Measurements from ENCODE around the gene CHST11. TPM values are rescaled to one million over a fixed set of nuclear protein-coding genes. Genes with fewer than 3 reads are reported as not detected.

Gene CHST11
- total and polyA plus RNA-seq, 4 donors, result 0.57 to 11.1 (median 3.7) TPM

DNA sequence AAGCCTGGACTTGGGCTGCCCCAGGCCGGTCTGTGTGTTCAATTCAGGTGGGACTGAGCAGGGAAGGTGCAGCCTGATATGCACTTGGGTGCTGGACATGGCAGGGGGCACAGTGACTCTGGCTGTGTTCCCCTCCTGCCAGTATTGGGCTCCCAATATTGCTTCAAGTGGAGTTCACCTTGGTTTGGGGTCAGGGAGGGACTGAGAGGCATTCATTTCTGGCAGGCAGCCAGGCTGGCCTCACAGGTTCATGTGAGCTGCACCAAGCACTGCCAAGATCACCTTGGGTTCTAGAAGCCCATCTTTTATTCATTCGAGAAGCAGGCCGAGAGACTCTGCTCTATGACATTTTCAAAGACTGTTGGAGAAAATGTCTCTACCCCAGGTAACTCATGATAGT is 245.0 kb downstream of the CHST11 start:
- Histone ChIP-seq H3K27ac (ENCODE audit: low read depth in 1 of 2, low read length in 2 of 2) (no peak overlapping the region), H3K9me3 (ENCODE audit: control insufficient read depth in 4 of 4, low read length in 3 of 4) (no peaks in the 10 kb centered on the region), H3K27me3 (ENCODE audit: control insufficient read depth in 4 of 4, insufficient read depth in 4 of 4, low read length in 3 of 4) (no peaks in the 10 kb centered on the region), H3K4me3 (ENCODE audit: low read depth in 1 of 3, low read length in 3 of 3) (no peak overlapping the region), H3K36me3 (ENCODE audit: control insufficient read depth in 4 of 4, insufficient read depth in 3 of 4, low read depth in 1 of 4, low read length in 3 of 4) (no peaks in the 10 kb centered on the region), H3K4me1 (ENCODE audit: control insufficient read depth in 4 of 4, insufficient read depth in 4 of 4, low read length in 3 of 4) (no peaks in the 10 kb centered on the region), H3K9ac (ENCODE audit: low read depth in 1 of 2, low read length in 2 of 2) (no peak overlapping the region)
- no peak for DNase-seq (ENCODE audit: low spot score)
- 97% methylated on average over 3 of the region's 3 CpGs for WGBS
- TF ChIP-seq RXRA (IDR thresholded peaks at IDR 0.05), result no peak
- TF ChIP-seq, protein P1, sequence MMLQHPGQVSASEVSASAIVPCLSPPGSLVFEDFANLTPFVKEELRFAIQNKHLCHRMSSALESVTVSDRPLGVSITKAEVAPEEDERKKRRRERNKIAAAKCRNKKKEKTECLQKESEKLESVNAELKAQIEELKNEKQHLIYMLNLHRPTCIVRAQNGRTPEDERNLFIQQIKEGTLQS (IDR thresholded peaks at IDR 0.05), result no peak
- TF ChIP-seq HNF4A (conservative IDR thresholded peaks at IDR 0.05), result no peak
- TF ChIP-seq, protein P2, sequence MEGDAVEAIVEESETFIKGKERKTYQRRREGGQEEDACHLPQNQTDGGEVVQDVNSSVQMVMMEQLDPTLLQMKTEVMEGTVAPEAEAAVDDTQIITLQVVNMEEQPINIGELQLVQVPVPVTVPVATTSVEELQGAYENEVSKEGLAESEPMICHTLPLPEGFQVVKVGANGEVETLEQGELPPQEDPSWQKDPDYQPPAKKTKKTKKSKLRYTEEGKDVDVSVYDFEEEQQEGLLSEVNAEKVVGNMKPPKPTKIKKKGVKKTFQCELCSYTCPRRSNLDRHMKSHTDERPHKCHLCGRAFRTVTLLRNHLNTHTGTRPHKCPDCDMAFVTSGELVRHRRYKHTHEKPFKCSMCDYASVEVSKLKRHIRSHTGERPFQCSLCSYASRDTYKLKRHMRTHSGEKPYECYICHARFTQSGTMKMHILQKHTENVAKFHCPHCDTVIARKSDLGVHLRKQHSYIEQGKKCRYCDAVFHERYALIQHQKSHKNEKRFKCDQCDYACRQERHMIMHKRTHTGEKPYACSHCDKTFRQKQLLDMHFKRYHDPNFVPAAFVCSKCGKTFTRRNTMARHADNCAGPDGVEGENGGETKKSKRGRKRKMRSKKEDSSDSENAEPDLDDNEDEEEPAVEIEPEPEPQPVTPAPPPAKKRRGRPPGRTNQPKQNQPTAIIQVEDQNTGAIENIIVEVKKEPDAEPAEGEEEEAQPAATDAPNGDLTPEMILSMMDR (IDR thresholded peaks at IDR 0.05; ENCODE audit: low read depth, low read length, missing input control), result no peak
- TF ChIP-seq FOXA1 (IDR thresholded peaks at IDR 0.05), result no peak
- TF ChIP-seq NR2F2 (IDR thresholded peaks at IDR 0.05), result no peak
- TF ChIP-seq HNF4G (IDR thresholded peaks at IDR 0.05), result no peak
- no peak for TF ChIP-seq TAF1 (conservative IDR thresholded peaks at IDR 0.05)
- TF ChIP-seq SP1 (IDR thresholded peaks at IDR 0.05), result no peak
- TF ChIP-seq GABPA (IDR thresholded peaks at IDR 0.05 in 1 of 2, conservative IDR thresholded peaks at IDR 0.05 in 1 of 2), result no peak
- TF ChIP-seq JUND (IDR thresholded peaks at IDR 0.05), result no peak
- TF ChIP-seq, protein P3, sequence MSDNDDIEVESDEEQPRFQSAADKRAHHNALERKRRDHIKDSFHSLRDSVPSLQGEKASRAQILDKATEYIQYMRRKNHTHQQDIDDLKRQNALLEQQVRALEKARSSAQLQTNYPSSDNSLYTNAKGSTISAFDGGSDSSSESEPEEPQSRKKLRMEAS (IDR thresholded peaks at IDR 0.05), result no peak
- TF ChIP-seq, protein P4, sequence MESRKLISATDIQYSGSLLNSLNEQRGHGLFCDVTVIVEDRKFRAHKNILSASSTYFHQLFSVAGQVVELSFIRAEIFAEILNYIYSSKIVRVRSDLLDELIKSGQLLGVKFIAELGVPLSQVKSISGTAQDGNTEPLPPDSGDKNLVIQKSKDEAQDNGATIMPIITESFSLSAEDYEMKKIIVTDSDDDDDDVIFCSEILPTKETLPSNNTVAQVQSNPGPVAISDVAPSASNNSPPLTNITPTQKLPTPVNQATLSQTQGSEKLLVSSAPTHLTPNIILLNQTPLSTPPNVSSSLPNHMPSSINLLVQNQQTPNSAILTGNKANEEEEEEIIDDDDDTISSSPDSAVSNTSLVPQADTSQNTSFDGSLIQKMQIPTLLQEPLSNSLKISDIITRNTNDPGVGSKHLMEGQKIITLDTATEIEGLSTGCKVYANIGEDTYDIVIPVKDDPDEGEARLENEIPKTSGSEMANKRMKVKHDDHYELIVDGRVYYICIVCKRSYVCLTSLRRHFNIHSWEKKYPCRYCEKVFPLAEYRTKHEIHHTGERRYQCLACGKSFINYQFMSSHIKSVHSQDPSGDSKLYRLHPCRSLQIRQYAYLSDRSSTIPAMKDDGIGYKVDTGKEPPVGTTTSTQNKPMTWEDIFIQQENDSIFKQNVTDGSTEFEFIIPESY (IDR thresholded peaks at IDR 0.05), result no peak

DNA sequence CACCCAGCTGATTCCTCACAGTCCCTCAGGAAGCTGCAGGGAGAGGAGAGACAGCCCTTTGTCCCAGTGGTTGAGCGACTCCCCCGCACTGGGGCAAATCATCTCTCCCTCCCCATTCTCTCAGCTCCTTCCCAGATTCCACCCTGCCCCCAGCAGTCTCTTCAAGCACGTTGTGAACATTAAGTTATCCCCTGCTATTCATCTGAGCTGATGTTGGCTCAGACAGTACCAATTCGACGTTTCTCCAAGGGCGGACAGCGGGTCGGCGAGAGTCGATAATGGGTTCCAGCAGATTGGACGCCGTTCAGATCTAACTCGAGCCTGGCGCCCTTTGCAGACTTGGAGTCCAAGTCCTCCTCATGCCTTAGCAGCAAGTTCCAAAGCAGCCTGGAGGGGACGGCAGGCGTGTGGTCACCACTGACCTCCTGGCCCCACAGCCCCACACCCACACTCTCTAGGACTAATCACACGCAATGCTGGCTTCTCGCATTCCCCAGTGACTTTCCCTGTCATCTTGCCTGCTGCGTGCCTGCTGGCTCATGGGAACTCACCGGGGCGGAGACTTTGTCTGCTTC is 245.9 kb downstream of the CHST11 start:
- no peaks in the 10 kb centered on the region for H3K36me3 ChIP-seq (ENCODE audit: control insufficient read depth in 4 of 4, insufficient read depth in 3 of 4, low read depth in 1 of 4, low read length in 3 of 4)
- no peak overlapping the region for H3K4me3 ChIP-seq (ENCODE audit: low read depth in 1 of 3, low read length in 3 of 3)
- TF ChIP-seq SP1 (IDR thresholded peaks at IDR 0.05), result peak; percentile 20
- TF ChIP-seq RXRA (IDR thresholded peaks at IDR 0.05), result no peak
- TF ChIP-seq NR2F2 (IDR thresholded peaks at IDR 0.05), result peak; percentile 89
- no peaks in the 10 kb centered on the region for H3K27me3 ChIP-seq (ENCODE audit: control insufficient read depth in 4 of 4, insufficient read depth in 4 of 4, low read length in 3 of 4)
- DNase-seq (ENCODE audit: low spot score), result no peak
- no peak overlapping the region for H3K27ac ChIP-seq (ENCODE audit: low read depth in 1 of 2, low read length in 2 of 2)
- WGBS, result 81% methylated on average over 21 of the region's 21 CpGs
- no peak overlapping the region for H3K9ac ChIP-seq (ENCODE audit: low read depth in 1 of 2, low read length in 2 of 2)
- no peaks in the 10 kb centered on the region for H3K4me1 ChIP-seq (ENCODE audit: control insufficient read depth in 4 of 4, insufficient read depth in 4 of 4, low read length in 3 of 4)
- H3K9me3 ChIP-seq (ENCODE audit: control insufficient read depth in 4 of 4, low read length in 3 of 4), result no peaks in the 10 kb centered on the region

DNA sequence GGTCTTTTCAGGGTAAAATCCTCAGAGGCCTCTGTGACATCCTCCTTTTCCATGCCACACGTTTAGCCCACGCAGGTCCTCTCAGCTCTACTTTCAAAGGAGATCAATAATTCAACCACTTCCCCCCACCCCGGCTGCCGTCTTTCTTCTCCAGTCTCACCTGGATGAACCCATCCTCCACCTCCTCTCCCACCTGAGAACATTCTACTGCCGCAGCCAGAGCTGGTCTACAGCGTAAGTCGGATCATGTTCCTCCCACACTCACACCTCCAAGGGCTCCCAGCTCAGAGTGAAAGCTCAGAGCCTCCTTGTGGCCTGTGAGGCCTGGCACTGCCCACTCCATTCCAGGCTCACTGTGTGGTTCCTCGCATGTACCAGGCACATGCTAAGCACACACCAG is 246.6 kb downstream of the CHST11 start:
- no peaks in the 10 kb centered on the region for H3K27me3 ChIP-seq (ENCODE audit: control insufficient read depth in 4 of 4, insufficient read depth in 4 of 4, low read length in 3 of 4)
- H3K4me1 ChIP-seq (ENCODE audit: control insufficient read depth in 4 of 4, insufficient read depth in 4 of 4, low read length in 3 of 4), result no peaks in the 10 kb centered on the region
- no peak overlapping the region for H3K4me3 ChIP-seq (ENCODE audit: low read depth in 1 of 3, low read length in 3 of 3)
- DNase-seq (ENCODE audit: low spot score), result no peak
- no peaks in the 10 kb centered on the region for H3K36me3 ChIP-seq (ENCODE audit: control insufficient read depth in 4 of 4, insufficient read depth in 3 of 4, low read depth in 1 of 4, low read length in 3 of 4)
- WGBS, result 91% methylated on average over 8 of the region's 8 CpGs
- H3K27ac ChIP-seq (ENCODE audit: low read depth in 1 of 2, low read length in 2 of 2), result no peak overlapping the region
- H3K9me3 ChIP-seq (ENCODE audit: control insufficient read depth in 4 of 4, low read length in 3 of 4), result no peaks in the 10 kb centered on the region
- no peak overlapping the region for H3K9ac ChIP-seq (ENCODE audit: low read depth in 1 of 2, low read length in 2 of 2)
- TF ChIP-seq HNF4A (conservative IDR thresholded peaks at IDR 0.05) (no peak), FOXA1 (IDR thresholded peaks at IDR 0.05) (no peak), YY1 (IDR thresholded peaks at IDR 0.05) (no peak), FOXA2 (IDR thresholded peaks at IDR 0.05) (no peak), RXRA (IDR thresholded peaks at IDR 0.05) (no peak), JUND (IDR thresholded peaks at IDR 0.05) (no peak), HNF4G (IDR thresholded peaks at IDR 0.05) (no peak), RAD21 (IDR thresholded peaks at IDR 0.05) (no peak), TAF1 (conservative IDR thresholded peaks at IDR 0.05) (no peak), GABPA (IDR thresholded peaks at IDR 0.05 in 1 of 2, conservative IDR thresholded peaks at IDR 0.05 in 1 of 2) (no peak), SP1 (IDR thresholded peaks at IDR 0.05) (no peak), EGR1 (IDR thresholded peaks at IDR 0.05; ENCODE audit: low read depth in 2 of 2) (no peak)
- TF ChIP-seq, protein P3 (IDR thresholded peaks at IDR 0.05), result no peak
- TF ChIP-seq, protein P4 (IDR thresholded peaks at IDR 0.05), result no peak
- TF ChIP-seq, protein P1 (IDR thresholded peaks at IDR 0.05), result no peak
- TF ChIP-seq, protein P2 (IDR thresholded peaks at IDR 0.05; ENCODE audit: low read depth, low read length, missing input control), result no peak

Measured in liver (tissue), 9 donors.